ENCODE results near the gene IGSF3.
"Not testable (repeated sequence)": the region's sequence is repeated elsewhere in the genome, so short reads cannot be mapped to it uniquely, and the experiment has no call there.

IGSF3 gene

DNA sequence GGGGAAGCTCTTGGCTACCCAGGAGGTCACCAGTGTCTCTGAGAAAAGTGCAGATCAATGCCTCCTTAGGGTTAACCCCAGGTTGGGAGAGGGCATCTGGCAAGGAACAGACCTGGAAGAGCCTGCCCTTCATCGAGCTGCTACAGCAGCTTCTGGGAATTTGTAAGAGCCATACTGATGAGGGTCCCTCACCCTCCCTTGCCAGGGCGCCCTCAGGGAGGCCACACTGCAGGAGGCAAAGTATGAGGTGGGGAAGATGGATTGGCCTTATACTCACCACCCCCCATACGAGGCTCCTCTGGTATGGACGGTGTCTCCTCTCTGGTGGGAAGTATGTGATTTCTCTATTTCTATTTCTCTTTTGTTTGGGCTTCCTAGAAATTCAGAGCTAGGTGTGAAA is 13.2 kb downstream of the IGSF3 start:
- Histone ChIP-seq H3K27ac (replicated peaks) (no peak overlapping the region), H3K27me3 (ENCODE audit: insufficient read depth, poor library complexity, severe bottlenecking) (no peaks in the 10 kb centered on the region), H3K4me3 (replicated peaks; ENCODE audit: insufficient read depth, low read length) (no peak overlapping the region)
- no peak for DNase-seq (ENCODE audit: low read depth in 1 of 2, low spot score in 1 of 2)
- TF ChIP-seq GABPA (IDR thresholded peaks at IDR 0.05; ENCODE audit: low read depth) (no peak), SPI1 (IDR thresholded peaks at IDR 0.05; ENCODE audit: borderline replicate concordance, low read depth) (no peak), POLR2AphosphoS5 (IDR thresholded peaks at IDR 0.05; ENCODE audit: low read depth) (no peak)
- TF ChIP-seq, protein P1, sequence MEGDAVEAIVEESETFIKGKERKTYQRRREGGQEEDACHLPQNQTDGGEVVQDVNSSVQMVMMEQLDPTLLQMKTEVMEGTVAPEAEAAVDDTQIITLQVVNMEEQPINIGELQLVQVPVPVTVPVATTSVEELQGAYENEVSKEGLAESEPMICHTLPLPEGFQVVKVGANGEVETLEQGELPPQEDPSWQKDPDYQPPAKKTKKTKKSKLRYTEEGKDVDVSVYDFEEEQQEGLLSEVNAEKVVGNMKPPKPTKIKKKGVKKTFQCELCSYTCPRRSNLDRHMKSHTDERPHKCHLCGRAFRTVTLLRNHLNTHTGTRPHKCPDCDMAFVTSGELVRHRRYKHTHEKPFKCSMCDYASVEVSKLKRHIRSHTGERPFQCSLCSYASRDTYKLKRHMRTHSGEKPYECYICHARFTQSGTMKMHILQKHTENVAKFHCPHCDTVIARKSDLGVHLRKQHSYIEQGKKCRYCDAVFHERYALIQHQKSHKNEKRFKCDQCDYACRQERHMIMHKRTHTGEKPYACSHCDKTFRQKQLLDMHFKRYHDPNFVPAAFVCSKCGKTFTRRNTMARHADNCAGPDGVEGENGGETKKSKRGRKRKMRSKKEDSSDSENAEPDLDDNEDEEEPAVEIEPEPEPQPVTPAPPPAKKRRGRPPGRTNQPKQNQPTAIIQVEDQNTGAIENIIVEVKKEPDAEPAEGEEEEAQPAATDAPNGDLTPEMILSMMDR (IDR thresholded peaks at IDR 0.05; ENCODE audit: insufficient read depth, low read length): no peak
- TF ChIP-seq, protein P2, sequence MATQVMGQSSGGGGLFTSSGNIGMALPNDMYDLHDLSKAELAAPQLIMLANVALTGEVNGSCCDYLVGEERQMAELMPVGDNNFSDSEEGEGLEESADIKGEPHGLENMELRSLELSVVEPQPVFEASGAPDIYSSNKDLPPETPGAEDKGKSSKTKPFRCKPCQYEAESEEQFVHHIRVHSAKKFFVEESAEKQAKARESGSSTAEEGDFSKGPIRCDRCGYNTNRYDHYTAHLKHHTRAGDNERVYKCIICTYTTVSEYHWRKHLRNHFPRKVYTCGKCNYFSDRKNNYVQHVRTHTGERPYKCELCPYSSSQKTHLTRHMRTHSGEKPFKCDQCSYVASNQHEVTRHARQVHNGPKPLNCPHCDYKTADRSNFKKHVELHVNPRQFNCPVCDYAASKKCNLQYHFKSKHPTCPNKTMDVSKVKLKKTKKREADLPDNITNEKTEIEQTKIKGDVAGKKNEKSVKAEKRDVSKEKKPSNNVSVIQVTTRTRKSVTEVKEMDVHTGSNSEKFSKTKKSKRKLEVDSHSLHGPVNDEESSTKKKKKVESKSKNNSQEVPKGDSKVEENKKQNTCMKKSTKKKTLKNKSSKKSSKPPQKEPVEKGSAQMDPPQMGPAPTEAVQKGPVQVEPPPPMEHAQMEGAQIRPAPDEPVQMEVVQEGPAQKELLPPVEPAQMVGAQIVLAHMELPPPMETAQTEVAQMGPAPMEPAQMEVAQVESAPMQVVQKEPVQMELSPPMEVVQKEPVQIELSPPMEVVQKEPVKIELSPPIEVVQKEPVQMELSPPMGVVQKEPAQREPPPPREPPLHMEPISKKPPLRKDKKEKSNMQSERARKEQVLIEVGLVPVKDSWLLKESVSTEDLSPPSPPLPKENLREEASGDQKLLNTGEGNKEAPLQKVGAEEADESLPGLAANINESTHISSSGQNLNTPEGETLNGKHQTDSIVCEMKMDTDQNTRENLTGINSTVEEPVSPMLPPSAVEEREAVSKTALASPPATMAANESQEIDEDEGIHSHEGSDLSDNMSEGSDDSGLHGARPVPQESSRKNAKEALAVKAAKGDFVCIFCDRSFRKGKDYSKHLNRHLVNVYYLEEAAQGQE (IDR thresholded peaks at IDR 0.05; ENCODE audit: insufficient replicate concordance, low read depth): no peak

DNA sequence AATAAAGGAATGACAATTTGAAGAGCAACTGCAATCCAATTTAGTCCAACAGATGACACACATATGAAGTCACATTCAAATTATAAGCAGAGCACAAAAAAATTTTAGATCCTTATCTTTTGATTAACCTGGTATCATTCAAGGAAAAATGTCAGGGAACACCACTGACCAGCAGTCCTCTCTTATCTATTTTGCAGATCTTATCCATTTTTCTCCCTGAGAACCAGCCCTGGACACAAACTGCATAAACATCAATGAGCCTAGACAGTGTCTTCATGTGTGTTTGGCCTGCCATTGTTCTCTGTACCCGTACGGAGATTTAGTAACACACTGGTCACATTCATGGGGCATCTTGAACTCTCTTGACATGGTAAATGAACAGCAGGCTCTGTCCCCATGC is 14.9 kb downstream of the IGSF3 start:
- H3K27ac ChIP-seq (replicated peaks); DNase-seq (ENCODE audit: low read depth in 1 of 2, low spot score in 1 of 2); H3K4me3 ChIP-seq (replicated peaks; ENCODE audit: insufficient read depth, low read length); H3K27me3 ChIP-seq (ENCODE audit: insufficient read depth, poor library complexity, severe bottlenecking): not testable (repeated sequence)

DNA sequence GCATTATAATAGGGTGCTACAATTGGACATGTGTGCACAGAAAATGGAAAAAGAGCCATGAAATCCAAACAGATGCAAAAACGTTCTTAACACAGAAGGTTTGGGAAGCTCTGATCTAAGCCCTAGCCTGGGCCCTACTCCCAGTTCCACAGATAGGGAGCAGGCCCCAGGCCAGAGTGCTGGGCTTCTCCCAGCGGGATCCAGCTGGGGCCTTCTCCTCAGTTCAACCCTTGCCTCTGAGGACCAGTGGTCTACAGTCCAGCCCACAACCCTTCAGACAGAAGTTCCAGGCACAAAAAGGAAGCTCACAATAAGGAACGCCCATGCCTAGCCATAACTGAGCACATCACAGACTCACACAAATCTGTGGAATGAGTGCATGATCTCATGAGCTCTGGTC is 16.8 kb downstream of the IGSF3 start:
- H3K27ac ChIP-seq (replicated peaks); H3K27me3 ChIP-seq (ENCODE audit: insufficient read depth, poor library complexity, severe bottlenecking); H3K4me3 ChIP-seq (replicated peaks; ENCODE audit: insufficient read depth, low read length); DNase-seq (ENCODE audit: low read depth in 1 of 2, low spot score in 1 of 2): not testable (repeated sequence)

DNA sequence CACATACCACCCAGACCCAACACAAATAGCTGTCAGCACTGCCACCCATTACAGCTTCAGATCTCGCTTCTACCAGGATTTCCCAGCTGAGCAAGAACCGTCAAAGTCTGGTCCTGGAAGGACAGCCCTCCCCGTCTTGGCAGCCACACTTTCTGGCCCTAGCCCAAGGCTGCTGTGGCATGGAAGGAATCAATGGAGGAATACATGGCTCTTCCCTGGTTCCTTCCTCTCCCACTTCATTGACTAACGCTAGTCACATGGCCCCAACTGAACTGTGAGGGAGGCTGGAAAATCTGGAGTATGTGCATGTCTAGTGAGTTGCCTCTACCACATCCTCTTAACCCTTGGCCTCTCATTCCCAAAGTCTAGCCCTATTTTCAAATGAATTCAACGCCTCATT is 18.5 kb downstream of the IGSF3 start:
- DNase-seq (ENCODE audit: low read depth in 1 of 2, low spot score in 1 of 2); H3K27me3 ChIP-seq (ENCODE audit: insufficient read depth, poor library complexity, severe bottlenecking); H3K4me3 ChIP-seq (replicated peaks; ENCODE audit: insufficient read depth, low read length); H3K27ac ChIP-seq (replicated peaks): not testable (repeated sequence)

DNA sequence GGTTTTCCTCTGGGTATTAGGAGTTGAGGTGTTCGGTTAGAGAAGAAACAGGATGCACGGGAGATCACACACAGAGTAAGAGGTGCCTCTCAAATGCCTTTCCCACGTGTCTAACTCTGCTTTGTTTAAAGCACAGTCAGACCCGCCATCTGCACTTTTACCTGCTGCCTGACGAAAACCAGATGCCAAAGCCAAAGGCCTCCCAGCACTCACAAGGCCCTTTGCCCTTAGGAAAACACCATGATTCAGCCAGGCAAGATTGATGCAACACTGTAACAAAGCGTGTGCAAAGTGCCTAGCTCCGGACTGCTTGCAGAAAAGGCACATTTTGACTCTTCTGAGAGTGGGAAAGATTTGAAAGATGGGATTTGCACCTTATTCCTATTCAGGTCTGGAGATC is 19.2 kb downstream of the IGSF3 start:
- not testable (repeated sequence) for H3K27me3 ChIP-seq (ENCODE audit: insufficient read depth, poor library complexity, severe bottlenecking); H3K4me3 ChIP-seq (replicated peaks; ENCODE audit: insufficient read depth, low read length); H3K27ac ChIP-seq (replicated peaks); DNase-seq (ENCODE audit: low read depth in 1 of 2, low spot score in 1 of 2)

DNA sequence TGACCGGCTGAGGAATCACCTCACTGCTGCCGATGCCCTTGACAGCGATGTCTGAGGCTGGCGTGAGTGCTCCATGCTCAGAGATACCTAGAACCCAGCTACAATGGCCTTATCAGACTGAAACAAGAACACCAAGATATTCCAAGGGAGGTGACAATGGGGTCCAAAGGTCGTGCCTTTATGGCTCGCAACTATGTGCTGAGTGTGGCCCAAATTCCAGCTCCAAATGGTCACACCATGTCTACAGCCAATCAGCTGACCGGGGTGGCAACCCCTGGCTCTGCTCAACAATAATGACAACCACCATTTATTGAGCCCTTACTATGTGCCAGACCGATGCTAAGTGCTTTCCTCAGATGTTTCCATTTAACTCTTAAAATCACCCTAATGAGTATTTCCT is 20.3 kb downstream of the IGSF3 start:
- not testable (repeated sequence) for H3K4me3 ChIP-seq (replicated peaks; ENCODE audit: insufficient read depth, low read length); H3K27me3 ChIP-seq (ENCODE audit: insufficient read depth, poor library complexity, severe bottlenecking); DNase-seq (ENCODE audit: low read depth in 1 of 2, low spot score in 1 of 2); H3K27ac ChIP-seq (replicated peaks)

DNA sequence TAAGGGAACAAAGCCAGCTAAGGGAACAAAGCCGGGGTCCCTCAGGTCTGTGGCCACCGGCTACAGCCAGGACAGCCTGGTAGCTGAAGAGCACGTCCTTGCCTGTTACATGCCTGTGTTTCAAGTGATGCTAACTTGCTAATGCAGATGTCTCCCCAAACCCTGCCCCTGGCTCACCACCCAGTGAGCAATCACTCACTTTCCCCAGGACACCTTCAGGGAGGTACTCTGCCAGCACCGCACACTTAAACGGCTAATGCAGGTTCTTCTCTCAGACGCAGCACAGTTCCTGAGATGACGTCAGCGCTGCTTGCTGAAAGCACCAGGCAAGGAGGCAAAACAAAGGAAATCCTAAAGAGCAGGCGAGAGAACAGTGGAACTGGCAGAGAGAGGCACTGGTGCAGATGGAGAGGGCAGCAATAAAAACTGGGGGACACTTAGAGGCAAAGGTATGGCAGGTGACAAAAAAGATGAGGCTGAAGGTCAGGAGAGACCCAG is 20.8 kb downstream of the IGSF3 start:
- not testable (repeated sequence) for H3K27ac ChIP-seq (replicated peaks); DNase-seq (ENCODE audit: low read depth in 1 of 2, low spot score in 1 of 2); H3K27me3 ChIP-seq (ENCODE audit: insufficient read depth, poor library complexity, severe bottlenecking); H3K4me3 ChIP-seq (replicated peaks; ENCODE audit: insufficient read depth, low read length)

DNA sequence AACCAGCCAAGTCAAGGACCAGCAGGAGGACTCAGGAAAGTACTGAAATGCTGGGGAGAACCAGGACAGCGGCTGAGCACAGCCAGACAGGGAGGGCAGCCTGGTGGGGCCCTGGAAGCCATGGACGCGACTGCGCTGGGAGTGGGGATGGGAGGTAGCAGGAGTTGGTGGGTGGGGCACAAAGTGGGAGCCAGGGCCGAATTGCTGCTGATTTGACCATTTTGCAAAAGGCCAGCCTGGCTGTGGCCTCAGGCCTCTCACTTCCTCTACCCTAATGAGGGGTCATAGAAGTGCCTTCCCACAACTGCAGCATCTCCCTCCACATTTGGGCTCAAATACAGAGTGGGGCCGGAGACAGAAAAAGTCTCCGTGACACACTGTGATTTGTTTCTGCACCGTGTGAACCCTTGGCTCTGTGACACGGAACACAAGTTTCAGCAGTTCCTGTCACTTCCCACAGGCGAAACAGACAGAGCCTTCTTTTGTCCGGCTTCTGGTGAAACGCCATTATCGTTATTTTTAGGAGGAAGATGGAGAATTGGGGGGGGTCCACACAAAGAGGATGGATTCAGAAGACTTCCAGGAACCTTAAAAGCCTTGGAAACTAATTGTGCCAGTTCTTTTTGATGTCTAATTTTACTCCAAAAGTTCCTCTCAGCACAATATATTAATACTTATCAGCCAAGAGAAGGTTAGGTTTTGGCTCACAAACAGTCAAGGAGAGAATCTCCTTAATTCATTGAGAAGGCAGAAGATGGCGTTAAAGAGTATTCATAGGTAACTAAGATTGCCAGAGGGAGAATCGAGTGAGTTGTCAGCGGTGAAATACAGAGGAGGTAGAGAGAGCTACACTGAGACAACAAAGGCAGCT is 21.5 kb downstream of the IGSF3 start:
- H3K27me3 ChIP-seq (ENCODE audit: insufficient read depth, poor library complexity, severe bottlenecking); DNase-seq (ENCODE audit: low read depth in 1 of 2, low spot score in 1 of 2); H3K27ac ChIP-seq (replicated peaks); H3K4me3 ChIP-seq (replicated peaks; ENCODE audit: insufficient read depth, low read length): not testable (repeated sequence)

DNA sequence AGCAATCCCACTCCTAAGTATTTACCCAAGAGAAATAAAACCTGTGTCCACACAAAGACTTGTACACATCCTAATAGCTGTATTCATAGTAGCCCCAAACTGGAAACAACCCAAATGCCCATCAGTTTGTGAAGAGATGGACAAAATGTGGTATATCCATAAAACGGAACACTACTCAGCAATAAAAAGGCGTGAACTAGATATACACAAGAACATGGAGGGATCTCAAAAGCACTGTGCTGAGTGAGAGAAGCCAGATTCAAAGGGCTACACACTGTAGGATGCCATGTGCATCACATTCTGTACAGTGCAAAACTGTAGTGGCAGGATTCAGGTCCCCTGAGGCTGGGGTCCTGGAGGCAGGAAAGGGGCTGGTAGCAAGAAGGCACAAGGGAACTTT is 22.5 kb downstream of the IGSF3 start:
- H3K27ac ChIP-seq (replicated peaks); H3K27me3 ChIP-seq (ENCODE audit: insufficient read depth, poor library complexity, severe bottlenecking); DNase-seq (ENCODE audit: low read depth in 1 of 2, low spot score in 1 of 2); H3K4me3 ChIP-seq (replicated peaks; ENCODE audit: insufficient read depth, low read length): not testable (repeated sequence)

DNA sequence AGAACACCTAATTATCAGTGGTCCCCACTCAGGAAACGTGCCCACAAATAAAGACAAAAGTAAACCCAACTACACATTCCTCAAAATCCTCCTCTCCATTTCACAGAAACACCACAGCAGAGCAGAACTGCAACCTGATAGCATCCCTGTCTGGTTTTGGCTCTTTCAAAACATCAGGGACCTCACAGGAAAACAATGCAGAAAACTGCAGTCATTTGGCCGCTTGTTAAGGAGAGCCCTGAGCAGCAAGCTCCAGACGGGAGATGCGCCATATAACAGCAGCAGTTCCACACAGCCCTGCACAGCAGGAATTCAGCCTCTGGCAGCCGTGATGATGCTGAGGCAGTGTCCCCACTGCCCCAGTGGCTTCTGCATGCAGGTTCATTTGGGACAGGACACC is 23.4 kb downstream of the IGSF3 start:
- H3K27me3 ChIP-seq (ENCODE audit: insufficient read depth, poor library complexity, severe bottlenecking); H3K27ac ChIP-seq (replicated peaks); DNase-seq (ENCODE audit: low read depth in 1 of 2, low spot score in 1 of 2); H3K4me3 ChIP-seq (replicated peaks; ENCODE audit: insufficient read depth, low read length): not testable (repeated sequence)

DNA sequence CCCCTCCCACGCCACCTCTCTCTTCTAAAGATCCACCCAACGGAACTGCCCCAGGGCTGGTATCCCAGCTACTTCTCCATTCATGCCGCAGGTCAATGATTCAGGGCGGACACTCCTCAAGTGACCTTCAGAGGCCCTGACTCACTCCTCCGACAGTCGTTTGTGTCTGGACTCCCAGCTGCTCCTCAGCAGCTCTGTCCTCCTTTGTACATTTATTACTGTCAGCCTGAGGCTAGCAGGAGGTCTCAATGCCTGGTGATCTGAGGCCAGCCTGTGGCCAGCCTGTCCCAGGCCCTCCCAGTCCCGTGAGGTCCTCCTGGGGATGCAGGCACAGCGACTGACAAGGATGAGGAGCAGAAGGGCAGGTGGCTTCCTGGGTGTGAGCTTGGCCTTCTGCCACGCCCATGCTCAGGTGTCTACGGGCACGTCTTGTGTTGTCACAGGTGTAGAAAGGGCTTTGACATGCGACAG is 24.2 kb downstream of the IGSF3 start:
- H3K27me3 ChIP-seq (ENCODE audit: insufficient read depth, poor library complexity, severe bottlenecking); H3K4me3 ChIP-seq (replicated peaks; ENCODE audit: insufficient read depth, low read length); DNase-seq (ENCODE audit: low read depth in 1 of 2, low spot score in 1 of 2); H3K27ac ChIP-seq (replicated peaks): not testable (repeated sequence)
